K562 (cell line): Measurements from ENCODE around the gene NRXN3.

Source experiments
- BACH1 ChIP-seq: fragments of 200-800 bp; sonication (Bioruptor generic); IDR thresholded peaks from 2 replicates; pipeline ENCODE4 v1.6.1; 2016; ENCODE audit warnings: missing genetic modification characterization, missing compliant biosample characterization
- POLR2A ChIP-seq: fragments of 450-650 bp; conservative IDR thresholded peaks from 2 replicates; pipeline ENCODE4 v1.6.1; 2016
- TF ChIP-seq, protein P1 (sequence below): fragments of 450-650 bp; formaldehyde crosslinking; IDR thresholded peaks from 2 replicates; pipeline ENCODE4 v1.4.0; 2022; ENCODE audit warnings: mild to moderate bottlenecking, moderate library complexity
- TF ChIP-seq, protein P2 (sequence below): IDR thresholded peaks from 2 replicates; pipeline ENCODE4 v1.6.1; 2016; ENCODE audit warnings: missing genetic modification characterization, missing compliant biosample characterization
- TF ChIP-seq, protein P3 (sequence below): fragments of 450-650 bp; IDR thresholded peaks from 2 replicates; pipeline ENCODE4 v1.7.0; 2016; ENCODE audit warnings: borderline replicate concordance

GRCh38 chr14:79890527-79890926 is 1720.4 kb downstream of the NRXN3 start:
- TF ChIP-seq BACH1 (tag) (no peak), POLR2A (no peak)
- TF ChIP-seq, protein P1, sequence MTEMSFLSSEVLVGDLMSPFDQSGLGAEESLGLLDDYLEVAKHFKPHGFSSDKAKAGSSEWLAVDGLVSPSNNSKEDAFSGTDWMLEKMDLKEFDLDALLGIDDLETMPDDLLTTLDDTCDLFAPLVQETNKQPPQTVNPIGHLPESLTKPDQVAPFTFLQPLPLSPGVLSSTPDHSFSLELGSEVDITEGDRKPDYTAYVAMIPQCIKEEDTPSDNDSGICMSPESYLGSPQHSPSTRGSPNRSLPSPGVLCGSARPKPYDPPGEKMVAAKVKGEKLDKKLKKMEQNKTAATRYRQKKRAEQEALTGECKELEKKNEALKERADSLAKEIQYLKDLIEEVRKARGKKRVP (CRISPR knock-in tag) = no peak
- TF ChIP-seq, protein P2, sequence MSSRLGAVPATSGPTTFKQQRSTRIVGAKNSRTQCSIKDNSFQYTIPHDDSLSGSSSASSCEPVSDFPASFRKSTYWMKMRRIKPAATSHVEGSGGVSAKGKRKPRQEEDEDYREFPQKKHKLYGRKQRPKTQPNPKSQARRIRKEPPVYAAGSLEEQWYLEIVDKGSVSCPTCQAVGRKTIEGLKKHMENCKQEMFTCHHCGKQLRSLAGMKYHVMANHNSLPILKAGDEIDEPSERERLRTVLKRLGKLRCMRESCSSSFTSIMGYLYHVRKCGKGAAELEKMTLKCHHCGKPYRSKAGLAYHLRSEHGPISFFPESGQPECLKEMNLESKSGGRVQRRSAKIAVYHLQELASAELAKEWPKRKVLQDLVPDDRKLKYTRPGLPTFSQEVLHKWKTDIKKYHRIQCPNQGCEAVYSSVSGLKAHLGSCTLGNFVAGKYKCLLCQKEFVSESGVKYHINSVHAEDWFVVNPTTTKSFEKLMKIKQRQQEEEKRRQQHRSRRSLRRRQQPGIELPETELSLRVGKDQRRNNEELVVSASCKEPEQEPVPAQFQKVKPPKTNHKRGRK (tag) = no peak
- TF ChIP-seq, protein P3, sequence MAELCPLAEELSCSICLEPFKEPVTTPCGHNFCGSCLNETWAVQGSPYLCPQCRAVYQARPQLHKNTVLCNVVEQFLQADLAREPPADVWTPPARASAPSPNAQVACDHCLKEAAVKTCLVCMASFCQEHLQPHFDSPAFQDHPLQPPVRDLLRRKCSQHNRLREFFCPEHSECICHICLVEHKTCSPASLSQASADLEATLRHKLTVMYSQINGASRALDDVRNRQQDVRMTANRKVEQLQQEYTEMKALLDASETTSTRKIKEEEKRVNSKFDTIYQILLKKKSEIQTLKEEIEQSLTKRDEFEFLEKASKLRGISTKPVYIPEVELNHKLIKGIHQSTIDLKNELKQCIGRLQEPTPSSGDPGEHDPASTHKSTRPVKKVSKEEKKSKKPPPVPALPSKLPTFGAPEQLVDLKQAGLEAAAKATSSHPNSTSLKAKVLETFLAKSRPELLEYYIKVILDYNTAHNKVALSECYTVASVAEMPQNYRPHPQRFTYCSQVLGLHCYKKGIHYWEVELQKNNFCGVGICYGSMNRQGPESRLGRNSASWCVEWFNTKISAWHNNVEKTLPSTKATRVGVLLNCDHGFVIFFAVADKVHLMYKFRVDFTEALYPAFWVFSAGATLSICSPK = no peak
